Osteocyte (in vitro differentiated cells): ENCODE results near the gene SV2B. TPM values are rescaled to one million over a fixed set of nuclear protein-coding genes. Genes with fewer than 3 reads are reported as not detected.

Experiments used
- DNase-seq: peaks from one replicate; pipeline ENCODE4 v3.0.0; 2021; ENCODE audit warnings: mixed read lengths; ENCODE audit not compliant: unreplicated experiment; ENCODE audit errors: extremely low spot score
- H3K27ac Mint-ChIP-seq: one replicate; pipeline ENCODE4 v1.8.0; 2021; ENCODE audit warnings: mild to moderate bottlenecking, mixed read lengths; ENCODE audit not compliant: unreplicated experiment
- H3K27me3 Mint-ChIP-seq: one replicate; pipeline ENCODE4 v1.8.0; 2021; ENCODE audit warnings: mixed read lengths; ENCODE audit not compliant: unreplicated experiment
- H3K36me3 Mint-ChIP-seq: one replicate; pipeline ENCODE4 v1.8.0; 2021; ENCODE audit warnings: mixed read lengths; ENCODE audit not compliant: unreplicated experiment
- H3K4me1 Mint-ChIP-seq: one replicate; pipeline ENCODE4 v1.8.0; 2021; ENCODE audit warnings: mixed read lengths; ENCODE audit not compliant: unreplicated experiment
- H3K4me3 Mint-ChIP-seq: one replicate; pipeline ENCODE4 v1.8.0; 2021; ENCODE audit warnings: mild to moderate bottlenecking, moderate library complexity, mixed read lengths; ENCODE audit not compliant: unreplicated experiment
- H3K9me3 Mint-ChIP-seq: one replicate; pipeline ENCODE4 v1.8.0; 2021; ENCODE audit warnings: mixed read lengths; ENCODE audit not compliant: unreplicated experiment
- CTCF ChIP-seq: fragments of 200-600 bp; sonication (generic); IDR thresholded peaks from 2 replicates; pipeline ENCODE4 v1.5.0; 2021; ENCODE audit warnings: antibody characterized with exemption, mild to moderate bottlenecking, moderate library complexity
- total RNA-seq: library from RNA; stranded (reverse); gene quantifications from 2 replicates; pipeline ENCODE4 v1.2.1, GENCODE V29; 2021

SV2B gene
- total RNA-seq, 1 donor from 2014 or later, result not detected

- DNase-seq, result no peak
- Mint-ChIP-seq H3K27me3 (peaks cover 2% of the 10 kb centered on the region), H3K36me3 (no peaks in the 10 kb centered on the region), H3K4me1 (no peaks in the 10 kb centered on the region), H3K27ac (no peak overlapping the region), H3K4me3 (no peak overlapping the region), H3K9me3 (no peaks in the 10 kb centered on the region)
- TF ChIP-seq CTCF, result no peak
Observed at GRCh38 chr15:91320101-91320500, 220.0 kb downstream of the SV2B start.

GRCh38 chr15:91329914-91330313 is 229.9 kb downstream of the SV2B start:
- no peak overlapping the region for H3K4me3 Mint-ChIP-seq
- DNase-seq, result no peak
- H3K36me3 Mint-ChIP-seq, result no peaks in the 10 kb centered on the region
- H3K9me3 Mint-ChIP-seq, result no peaks in the 10 kb centered on the region
- H3K27ac Mint-ChIP-seq, result no peak overlapping the region
- H3K27me3 Mint-ChIP-seq, result no peaks in the 10 kb centered on the region
- no peaks in the 10 kb centered on the region for H3K4me1 Mint-ChIP-seq
- TF ChIP-seq CTCF, result no peak

- Mint-ChIP-seq H3K36me3 (no peaks in the 10 kb centered on the region), H3K4me3 (no peak overlapping the region), H3K27ac (no peak overlapping the region), H3K27me3 (no peaks in the 10 kb centered on the region), H3K4me1 (no peaks in the 10 kb centered on the region), H3K9me3 (no peaks in the 10 kb centered on the region)
- no peak for DNase-seq
- no peak for TF ChIP-seq CTCF
Observed at GRCh38 chr15:91331581-91331980, 231.5 kb downstream of the SV2B start.

GRCh38 chr15:91335702-91336101 is 235.6 kb downstream of the SV2B start:
- Mint-ChIP-seq H3K4me3 (no peak overlapping the region), H3K36me3 (no peaks in the 10 kb centered on the region), H3K27ac (no peak overlapping the region), H3K27me3 (no peaks in the 10 kb centered on the region), H3K9me3 (no peaks in the 10 kb centered on the region), H3K4me1 (no peaks in the 10 kb centered on the region)
- DNase-seq, result no peak
- TF ChIP-seq CTCF, result no peak

GRCh38 chr15:91336687-91337086 is 236.6 kb downstream of the SV2B start:
- no peak overlapping the region for H3K4me3 Mint-ChIP-seq
- DNase-seq, result no peak
- no peaks in the 10 kb centered on the region for H3K36me3 Mint-ChIP-seq
- no peaks in the 10 kb centered on the region for H3K27me3 Mint-ChIP-seq
- H3K27ac Mint-ChIP-seq, result no peak overlapping the region
- no peaks in the 10 kb centered on the region for H3K9me3 Mint-ChIP-seq
- H3K4me1 Mint-ChIP-seq, result no peaks in the 10 kb centered on the region
- no peak for TF ChIP-seq CTCF
